Measurements from ENCODE around the gene SACS. TPM values are rescaled to one million over a fixed set of nuclear protein-coding genes. Genes with fewer than 3 reads are reported as not detected.

The SACS gene
- total RNA-seq (10 to 100 TPM; 13.5 to 23.5 (median 16.2) TPM), polyA plus RNA-seq (4.8 TPM)
- long read RNA-seq, donor 1, partial matches to known transcripts: 2 of 6 reads
- long read RNA-seq, donor 1, other reads (novel, unspliced or antisense): 4 of 6 reads
- long read RNA-seq, donor 2, partial matches to known transcripts: 1 of 1 reads
- long read RNA-seq, donor 2, other reads (novel, unspliced or antisense): 0 of 1 reads
- long read RNA-seq, donor 3, full-length matches to known transcripts: 1 of 22 reads
- long read RNA-seq, donor 3, partial matches to known transcripts: 2 of 22 reads
- long read RNA-seq, donor 3, other reads (novel, unspliced or antisense): 19 of 22 reads
- long read RNA-seq, donor 4, partial matches to known transcripts: 0 of 2 reads
- long read RNA-seq, donor 4, other reads (novel, unspliced or antisense): 2 of 2 reads

DNA sequence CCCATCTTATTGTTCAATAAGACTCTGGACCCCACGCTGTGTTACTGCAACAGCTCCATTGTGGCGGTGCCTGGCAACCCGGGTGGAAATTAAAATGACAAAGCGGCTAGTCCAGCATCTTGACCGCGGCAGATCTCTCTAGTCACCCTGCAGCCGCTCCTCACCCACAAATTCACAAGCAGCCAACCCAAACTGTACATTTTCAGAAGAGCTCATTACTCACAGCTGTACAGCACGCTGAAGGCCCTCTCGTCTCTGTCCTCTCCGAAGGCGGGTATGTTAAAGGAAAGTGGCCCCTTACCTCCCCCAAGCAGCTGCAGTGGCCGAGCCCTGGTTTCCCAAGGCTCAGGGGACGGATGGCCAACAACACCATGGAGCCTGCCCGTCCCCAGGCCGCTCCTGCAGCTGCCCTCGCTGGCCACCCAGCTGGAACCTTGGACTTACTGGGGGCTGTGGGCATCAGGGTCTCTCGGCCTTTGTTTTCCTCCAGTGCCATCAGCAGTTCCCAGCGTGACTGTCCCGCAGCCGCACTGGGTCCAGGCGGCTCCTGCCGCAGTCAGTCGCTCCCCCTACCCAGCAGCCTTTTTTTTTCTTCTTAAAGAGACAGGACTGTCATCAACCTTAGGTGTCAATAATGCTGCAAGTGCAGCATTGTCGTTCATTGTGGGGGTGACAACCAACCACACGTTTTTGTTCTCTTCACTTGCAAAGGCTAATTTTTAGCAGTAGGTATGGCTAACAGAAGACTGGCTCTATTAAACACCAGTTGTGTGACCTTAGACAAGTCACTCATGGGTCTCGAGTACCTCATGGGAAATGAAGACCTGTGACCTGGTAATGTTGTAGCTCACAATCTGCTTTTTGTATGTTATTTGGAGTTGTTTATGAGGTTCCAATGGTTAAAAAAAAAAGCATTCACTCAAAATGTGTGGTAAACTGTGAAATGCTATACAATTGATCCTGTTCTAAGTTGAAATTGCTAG lies at the start of gene SACS:
Gene SACS, minus strand, starts transcription at position 532 of the 983 bp plus-strand sequence. CDS start 22,463 bp downstream, outside the sequence.
- DNase-seq (peak; percentile 22 to 68 (median 59)), ATAC-seq (peak; percentile 79 to 84)
- Histone ChIP-seq H3K9me3 (ENCODE audit: control insufficient read depth, low read length) (no peaks in the 10 kb centered on the region), H3K27me3 (ENCODE audit: control insufficient read depth, insufficient read depth) (no peaks in the 10 kb centered on the region), H3K4me3 (ENCODE audit: low read length) (peak within 1 kb of the TSS; percentile 67), H3K4me1 (ENCODE audit: control insufficient read depth, insufficient read depth, low read length) (no peaks in the 10 kb centered on the region), H3K27ac (ENCODE audit: low read length) (peak within 1 kb of the TSS; percentile 84)
- WGBS: 6% methylated on average over 26 of the region's 26 CpGs
- intact Hi-C loops (cut with DNase I): no loop called here

GRCh38 chr13:23480324-23480723 lies 46.8 kb upstream of the SACS start:
- Histone ChIP-seq H3K9me3 (ENCODE audit: control insufficient read depth, low read length) (no peaks in the 10 kb centered on the region), H3K4me1 (ENCODE audit: control insufficient read depth, insufficient read depth, low read length) (no peaks in the 10 kb centered on the region), H3K27ac (ENCODE audit: low read length) (no peak overlapping the region), H3K4me3 (ENCODE audit: low read length) (no peak overlapping the region), H3K27me3 (ENCODE audit: control insufficient read depth, insufficient read depth) (no peaks in the 10 kb centered on the region)
- intact Hi-C loops (cut with DNase I): no loop called here
- DNase-seq (no peak), ATAC-seq (no peak)
- WGBS: 86% methylated on average over 1 of the region's 1 CpG

DNA sequence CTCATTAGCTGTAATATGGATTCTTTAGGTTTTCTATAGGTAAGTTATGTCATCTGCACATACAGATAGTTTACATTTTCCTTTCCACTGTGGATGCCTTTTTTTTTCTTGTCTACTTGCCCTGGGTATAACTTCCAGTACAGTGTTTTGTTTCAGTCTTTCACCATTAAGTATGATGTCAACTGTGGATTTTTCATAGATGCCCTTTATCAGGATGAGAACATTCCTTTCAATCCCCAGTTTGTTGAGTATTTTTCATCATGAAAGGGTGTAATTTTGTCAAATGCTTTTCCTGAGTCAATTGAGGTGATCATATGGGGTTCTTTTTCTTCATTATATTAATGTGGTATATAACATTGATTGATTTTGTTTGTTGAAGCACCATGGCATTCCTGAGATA lies 43.6 kb upstream of the SACS start:
- DNase-seq: no peak
- no peak overlapping the region for H3K4me3 ChIP-seq (ENCODE audit: low read length)
- no peak for ATAC-seq
- H3K4me1 ChIP-seq (ENCODE audit: control insufficient read depth, insufficient read depth, low read length): no peaks in the 10 kb centered on the region
- intact Hi-C loops (cut with DNase I): no loop called here
- H3K27me3 ChIP-seq (ENCODE audit: control insufficient read depth, insufficient read depth): no peaks in the 10 kb centered on the region
- H3K27ac ChIP-seq (ENCODE audit: low read length): no peak overlapping the region
- no peaks in the 10 kb centered on the region for H3K9me3 ChIP-seq (ENCODE audit: control insufficient read depth, low read length)

- no peak for DNase-seq
- Histone ChIP-seq H3K27me3 (ENCODE audit: control insufficient read depth, insufficient read depth) (no peaks in the 10 kb centered on the region), H3K4me1 (ENCODE audit: control insufficient read depth, insufficient read depth, low read length) (no peaks in the 10 kb centered on the region), H3K9me3 (ENCODE audit: control insufficient read depth, low read length) (no peaks in the 10 kb centered on the region), H3K4me3 (ENCODE audit: low read length) (no peak overlapping the region), H3K27ac (ENCODE audit: low read length) (no peak overlapping the region)
- no peak for ATAC-seq
- WGBS: 93% methylated on average over 5 of the region's 5 CpGs
- intact Hi-C loops (cut with DNase I): loop anchor here in 1 of 4 donors (5.0 kb wide), 1 partner anchor 89 kb away; no protein-coding TSS in a partner anchor
Measured at GRCh38 chr13:23473221-23473620, 39.7 kb upstream of the SACS start.

- Histone ChIP-seq H3K27me3 (ENCODE audit: control insufficient read depth, insufficient read depth) (no peaks in the 10 kb centered on the region), H3K4me3 (ENCODE audit: low read length) (no peak overlapping the region), H3K27ac (ENCODE audit: low read length) (no peak overlapping the region), H3K4me1 (ENCODE audit: control insufficient read depth, insufficient read depth, low read length) (peaks cover under 1% of the 10 kb centered on the region), H3K9me3 (ENCODE audit: control insufficient read depth, low read length) (no peaks in the 10 kb centered on the region)
- WGBS: 82% methylated on average over 4 of the region's 4 CpGs
- intact Hi-C loops (cut with DNase I): loop anchor here in 1 of 4 donors (5.0 kb wide), 1 partner anchor 90 kb away; no protein-coding TSS in a partner anchor
- ATAC-seq (no peak), DNase-seq (no peak)
Measured at GRCh38 chr13:23472189-23472588, 38.7 kb upstream of the SACS start.

GRCh38 chr13:23470790-23471614 lies 37.5 kb upstream of the SACS start:
- WGBS: 77% methylated on average over 7 of the region's 7 CpGs

GRCh38 chr13:23469951-23470421 lies 36.5 kb upstream of the SACS start:
- H3K27ac ChIP-seq (ENCODE audit: low read length): no peak overlapping the region
- 78% methylated on average over 9 of the region's 9 CpGs for WGBS
- peaks cover 2% of the 10 kb centered on the region for H3K4me1 ChIP-seq (ENCODE audit: control insufficient read depth, insufficient read depth, low read length)
- intact Hi-C loops (cut with DNase I): loop anchor here (5.0 to 10.0 kb wide), 4 partner anchors 92 to 395 kb away; partner anchors contain the start of gene TNFRSF19 (in 2 of the 4)
- ATAC-seq (no peak), DNase-seq (no peak)
- H3K27me3 ChIP-seq (ENCODE audit: control insufficient read depth, insufficient read depth): no peaks in the 10 kb centered on the region
- no peaks in the 10 kb centered on the region for H3K9me3 ChIP-seq (ENCODE audit: control insufficient read depth, low read length)
- no peak overlapping the region for H3K4me3 ChIP-seq (ENCODE audit: low read length)

More at GRCh38 chr13:23470790-23471614, 37.5 kb upstream of the SACS start:
- Histone ChIP-seq H3K9me3 (ENCODE audit: control insufficient read depth, low read length) (no peaks in the 10 kb centered on the region), H3K27ac (ENCODE audit: low read length) (no peak overlapping the region), H3K4me3 (ENCODE audit: low read length) (no peak overlapping the region), H3K27me3 (ENCODE audit: control insufficient read depth, insufficient read depth) (no peaks in the 10 kb centered on the region), H3K4me1 (ENCODE audit: control insufficient read depth, insufficient read depth, low read length) (peaks cover 2% of the 10 kb centered on the region)
- ATAC-seq (no peak), DNase-seq (no peak)
- intact Hi-C loops (cut with DNase I): loop anchor here in 1 of 4 donors (5.0 kb wide), 1 partner anchor 91 kb away; no protein-coding TSS in a partner anchor

DNA sequence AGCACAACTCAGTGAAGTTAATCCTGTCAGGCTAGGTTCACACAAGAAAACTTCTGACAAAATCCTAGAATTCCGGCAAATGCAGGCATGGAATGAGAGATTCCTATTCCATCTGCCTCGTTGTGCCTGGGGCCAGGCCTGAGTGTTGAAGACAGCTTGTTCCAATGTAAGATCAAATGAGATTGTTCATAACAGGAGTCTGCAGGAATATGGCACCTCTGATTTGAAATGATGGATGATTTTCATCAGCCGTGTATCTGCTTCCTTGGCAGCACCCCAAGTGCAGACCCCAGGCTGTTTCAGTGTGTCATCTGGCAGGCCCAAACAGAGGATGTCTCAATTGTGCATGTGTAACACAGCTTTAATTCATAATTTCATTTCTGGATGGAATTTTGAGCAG lies 35.3 kb upstream of the SACS start:
- 74% methylated on average over 3 of the region's 3 CpGs for WGBS
- intact Hi-C loops (cut with DNase I): loop anchor here (5.0 to 10.0 kb wide), 3 partner anchors 96 to 396 kb away; partner anchors contain the start of gene TNFRSF19 (in 2 of the 4)
- H3K9me3 ChIP-seq (ENCODE audit: control insufficient read depth, low read length): no peaks in the 10 kb centered on the region
- no peak overlapping the region for H3K27ac ChIP-seq (ENCODE audit: low read length)
- DNase-seq (no peak), ATAC-seq (no peak)
- no peak overlapping the region for H3K4me3 ChIP-seq (ENCODE audit: low read length)
- H3K4me1 ChIP-seq (ENCODE audit: control insufficient read depth, insufficient read depth, low read length): peaks cover 2% of the 10 kb centered on the region
- H3K27me3 ChIP-seq (ENCODE audit: control insufficient read depth, insufficient read depth): no peaks in the 10 kb centered on the region

DNA sequence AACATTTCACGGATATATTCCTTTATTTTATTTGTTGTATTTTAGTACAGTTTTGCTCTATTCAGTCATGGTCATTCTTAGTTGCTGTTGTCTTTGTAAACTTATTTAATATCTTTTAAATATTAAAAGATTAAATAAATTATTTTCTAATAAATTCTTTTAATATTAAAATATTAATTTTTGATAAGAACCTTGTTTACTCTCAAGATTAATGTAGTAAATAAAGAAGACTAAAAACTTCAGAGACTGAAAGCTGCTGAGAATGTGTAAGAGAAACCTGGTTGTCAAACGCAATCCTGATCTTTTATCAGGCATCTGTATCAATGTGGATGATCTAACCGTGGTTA lies 34.4 kb upstream of the SACS start:
- ATAC-seq (no peak), DNase-seq (no peak)
- Histone ChIP-seq H3K4me1 (ENCODE audit: control insufficient read depth, insufficient read depth, low read length) (peaks cover 2% of the 10 kb centered on the region), H3K9me3 (ENCODE audit: control insufficient read depth, low read length) (no peaks in the 10 kb centered on the region), H3K27me3 (ENCODE audit: control insufficient read depth, insufficient read depth) (no peaks in the 10 kb centered on the region), H3K27ac (ENCODE audit: low read length) (no peak overlapping the region), H3K4me3 (ENCODE audit: low read length) (no peak overlapping the region)
- WGBS: 91% methylated on average over 3 of the region's 3 CpGs
- intact Hi-C loops (cut with DNase I): loop anchor here (2.0 to 10.0 kb wide), 4 partner anchors 97 to 405 kb away; partner anchors contain the start of gene TNFRSF19 (in 2 of the 4)

All from right cardiac atrium (tissue), 5 donors.